Brain microvascular endothelial cell (primary cell): ENCODE data around the gene CCDC93.

ENCODE experiments used
- DNase-seq: peaks from one replicate; pipeline ENCODE4 v3.0.0-alpha.2; 2020
- H3K27ac ChIP-seq: fragments of 250-450 bp; sonication (Bioruptor Pico); 2 replicates; pipeline ENCODE4 v1.5.1; 2020; ENCODE audit warnings: mild to moderate bottlenecking, moderate library complexity
- H3K27me3 ChIP-seq: fragments of 250-450 bp; sonication (Bioruptor Pico); replicated peaks from 2 replicates; pipeline ENCODE4 v1.5.1; 2020; ENCODE audit warnings: mild to moderate bottlenecking
- H3K36me3 ChIP-seq: fragments of 250-450 bp; sonication (Bioruptor Pico); replicated peaks from 2 replicates; pipeline ENCODE4 v1.5.1; 2020; ENCODE audit warnings: mild to moderate bottlenecking
- H3K4me3 ChIP-seq: 2 replicates; pipeline ENCODE4 v1.5.1; 2011; ENCODE audit warnings: low read depth, mild to moderate bottlenecking, control low read depth, low read length, moderate library complexity
- CTCF ChIP-seq: IDR thresholded peaks from 2 replicates; pipeline ENCODE4 v1.5.1; 2011; ENCODE audit warnings: low read depth, mild to moderate bottlenecking, moderate library complexity, low read length, control low read depth, inconsistent platforms; ENCODE audit errors: missing control alignments
- in situ Hi-C: cut with HindIII; loops from 2 replicates; pipeline ENCODE4 v1.10.0; 2017; ENCODE audit warnings: low sequenced_read_pairs, low pct_ligation_motif_present

Gene CCDC93

GRCh38 chr2:117879003-117879402 lies 134.9 kb downstream of the CCDC93 start:
- in situ Hi-C loops = no loop called here
- H3K36me3 ChIP-seq = no peaks in the 10 kb centered on the region
- no peak for TF ChIP-seq CTCF
- no peak overlapping the region for H3K4me3 ChIP-seq
- no peak for DNase-seq
- no peaks in the 10 kb centered on the region for H3K27me3 ChIP-seq
- no peak overlapping the region for H3K27ac ChIP-seq

- in situ Hi-C loops = no loop called here
- Histone ChIP-seq H3K4me3 (no peak overlapping the region), H3K27ac (no peak overlapping the region), H3K36me3 (no peaks in the 10 kb centered on the region), H3K27me3 (no peaks in the 10 kb centered on the region)
- DNase-seq = no peak
- TF ChIP-seq CTCF = no peak
Measured at GRCh38 chr2:117875786-117876185, 138.1 kb downstream of the CCDC93 start.
